ENCODE data around the gene NAA10. TPM values are rescaled to one million over a fixed set of nuclear protein-coding genes. Genes with fewer than 3 reads are reported as not detected.
A peak's percentile ranks its signal among the peaks of the same experiment; 100 is the strongest.

The NAA10 gene
- total and polyA plus RNA-seq, 10 donors, result 56.4 to 174 (median 87.8) TPM

DNA sequence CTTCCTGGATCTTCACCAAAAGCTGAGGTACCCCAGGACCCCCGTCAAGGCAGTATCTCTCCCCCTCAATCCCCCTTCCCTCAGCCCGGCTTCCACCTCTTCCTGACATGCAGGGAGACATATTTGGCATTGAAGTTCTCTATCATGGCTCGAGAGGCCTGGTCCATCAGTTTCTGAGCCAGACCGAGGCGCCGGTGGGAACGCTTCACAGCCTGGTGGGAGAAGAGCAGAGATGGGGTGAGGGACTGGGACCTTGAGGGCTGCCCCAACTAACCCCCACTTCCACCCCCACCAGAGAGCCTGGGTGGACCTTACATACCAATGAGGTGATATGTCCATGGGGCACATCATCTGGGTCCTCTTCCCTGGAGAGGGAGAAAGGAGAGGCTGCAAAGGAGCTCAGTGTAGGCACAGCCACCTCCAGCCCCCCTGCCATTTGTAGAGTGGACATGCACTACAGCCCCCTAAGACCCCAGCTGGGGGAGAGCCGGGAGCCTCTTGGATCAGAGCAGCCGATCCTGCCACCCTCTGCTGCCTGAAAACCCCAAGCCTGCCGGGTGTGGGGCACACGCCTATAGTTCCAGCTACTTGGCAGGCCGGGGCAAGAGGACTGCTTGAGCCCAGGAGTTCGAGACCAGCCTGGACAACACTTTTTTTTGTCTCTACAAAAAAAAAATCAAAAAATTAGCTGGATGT lies 2.5 kb downstream of the NAA10 start:
- no peak for TF ChIP-seq POLR2AphosphoS5 (IDR thresholded peaks at IDR 0.05)
- TF ChIP-seq, protein P1, sequence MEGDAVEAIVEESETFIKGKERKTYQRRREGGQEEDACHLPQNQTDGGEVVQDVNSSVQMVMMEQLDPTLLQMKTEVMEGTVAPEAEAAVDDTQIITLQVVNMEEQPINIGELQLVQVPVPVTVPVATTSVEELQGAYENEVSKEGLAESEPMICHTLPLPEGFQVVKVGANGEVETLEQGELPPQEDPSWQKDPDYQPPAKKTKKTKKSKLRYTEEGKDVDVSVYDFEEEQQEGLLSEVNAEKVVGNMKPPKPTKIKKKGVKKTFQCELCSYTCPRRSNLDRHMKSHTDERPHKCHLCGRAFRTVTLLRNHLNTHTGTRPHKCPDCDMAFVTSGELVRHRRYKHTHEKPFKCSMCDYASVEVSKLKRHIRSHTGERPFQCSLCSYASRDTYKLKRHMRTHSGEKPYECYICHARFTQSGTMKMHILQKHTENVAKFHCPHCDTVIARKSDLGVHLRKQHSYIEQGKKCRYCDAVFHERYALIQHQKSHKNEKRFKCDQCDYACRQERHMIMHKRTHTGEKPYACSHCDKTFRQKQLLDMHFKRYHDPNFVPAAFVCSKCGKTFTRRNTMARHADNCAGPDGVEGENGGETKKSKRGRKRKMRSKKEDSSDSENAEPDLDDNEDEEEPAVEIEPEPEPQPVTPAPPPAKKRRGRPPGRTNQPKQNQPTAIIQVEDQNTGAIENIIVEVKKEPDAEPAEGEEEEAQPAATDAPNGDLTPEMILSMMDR (IDR thresholded peaks at IDR 0.05 in 8 of 11, conservative IDR thresholded peaks at IDR 0.05 in 3 of 11), result no peak
- no peak for TF ChIP-seq POLR2A (IDR thresholded peaks at IDR 0.05)
- Histone ChIP-seq H3K27ac (no peak overlapping the region), H3K36me3 (peaks cover 0 to 44% (median 11%) of the 10 kb centered on the region in 6 donors), H3K27me3 (replicated peaks in 1 of 7) (peaks cover 0 to 9% (median 0%) of the 10 kb centered on the region in 7 donors), H3K4me1 (peaks cover 15 to 65% (median 48%) of the 10 kb centered on the region in 6 donors), H3K9me3 (no peaks in the 10 kb centered on the region), H3K4me3 (no peak overlapping the region)
- DNase-seq, result peak; percentile 67
- intact Hi-C loops (cut with DNase I; ENCODE audit: low total_unique reads), result no loop called here
- WGBS, 5 donors, result 92 to 100% (median 94%) methylated on average over 1 to 13 of the region's 13 CpGs

DNA sequence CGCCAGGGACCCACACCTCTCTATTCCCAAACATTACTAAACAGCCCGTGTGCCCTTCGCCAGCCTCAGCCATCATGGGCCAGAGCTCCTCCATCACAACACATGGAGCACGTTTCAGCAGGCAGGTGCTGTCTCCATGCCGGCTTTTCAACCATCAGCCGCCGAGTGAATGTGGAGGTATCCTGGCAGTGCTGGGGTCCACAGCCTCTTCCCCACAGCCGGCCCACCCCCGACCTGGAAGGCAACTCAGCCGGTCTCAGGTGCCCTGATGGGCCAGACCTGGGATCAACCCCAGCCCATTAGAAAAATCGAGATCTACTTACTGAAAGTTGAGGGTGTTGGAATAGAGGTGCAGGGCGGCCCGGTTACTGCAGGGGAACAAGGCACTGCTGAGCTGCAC lies 3.1 kb downstream of the NAA10 start:
- Histone ChIP-seq H3K36me3 (peaks cover 0 to 44% (median 11%) of the 10 kb centered on the region in 6 donors), H3K4me1 (peaks cover 15 to 72% (median 54%) of the 10 kb centered on the region in 6 donors)
- intact Hi-C loops (cut with DNase I; ENCODE audit: low total_unique reads), result no loop called here

DNA sequence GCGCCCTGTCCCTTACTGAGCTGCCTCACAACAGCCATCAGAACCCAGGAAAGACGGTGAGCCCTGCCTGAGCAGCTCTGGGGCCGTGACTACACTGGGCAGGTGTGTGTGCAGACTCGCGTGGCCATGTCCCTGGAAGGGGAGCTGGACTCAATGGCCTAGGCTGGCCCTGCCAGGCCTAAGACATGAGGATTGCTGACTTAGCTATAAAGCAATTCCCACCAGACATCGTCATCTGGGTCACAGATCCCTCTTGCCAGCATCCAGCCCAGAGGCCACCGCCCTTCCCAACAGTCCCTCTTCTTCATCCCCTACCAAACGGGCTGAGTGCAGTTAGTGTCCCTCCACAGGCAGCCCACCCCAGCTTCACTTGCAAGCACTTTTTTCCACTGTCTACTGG lies 3.7 kb downstream of the NAA10 start:
- Histone ChIP-seq H3K36me3 (peaks cover 0 to 44% (median 11%) of the 10 kb centered on the region in 6 donors), H3K27me3 (replicated peaks in 1 of 7) (peaks cover 0 to 9% (median 0%) of the 10 kb centered on the region in 7 donors), H3K9me3 (no peaks in the 10 kb centered on the region), H3K4me1 (peaks cover 15 to 77% (median 58%) of the 10 kb centered on the region in 6 donors), H3K4me3 (no peak overlapping the region), H3K27ac (peak overlapping the region in 2 of 8 donors; percentile 96 to 99)
- peak; percentile 75 for DNase-seq
- intact Hi-C loops (cut with DNase I; ENCODE audit: low total_unique reads), result no loop called here
- TF ChIP-seq POLR2AphosphoS5 (IDR thresholded peaks at IDR 0.05) (no peak), POLR2A (IDR thresholded peaks at IDR 0.05) (no peak)
- TF ChIP-seq, protein P1 (IDR thresholded peaks at IDR 0.05 in 8 of 11, conservative IDR thresholded peaks at IDR 0.05 in 3 of 11), result no peak
- 76 to 95% (median 92%) methylated on average over 4 to 8 of the region's 8 CpGs for WGBS, 5 donors

More for the DNA sequence above, 3.1 kb downstream of the NAA10 start:
- DNase-seq, result peak; percentile 73
- peaks cover 0 to 9% (median 0%) of the 10 kb centered on the region in 7 donors for H3K27me3 ChIP-seq (replicated peaks in 1 of 7)
- peak overlapping the region in 2 of 8 donors; percentile 7 to 96 for H3K27ac ChIP-seq
- TF ChIP-seq, protein P1 (IDR thresholded peaks at IDR 0.05 in 8 of 11, conservative IDR thresholded peaks at IDR 0.05 in 3 of 11), result no peak
- TF ChIP-seq POLR2AphosphoS5 (IDR thresholded peaks at IDR 0.05) (no peak), POLR2A (IDR thresholded peaks at IDR 0.05) (no peak)
- 91 to 100% (median 94%) methylated on average over 8 to 13 of the region's 13 CpGs for WGBS, 5 donors
- H3K9me3 ChIP-seq, result no peaks in the 10 kb centered on the region
- no peak overlapping the region for H3K4me3 ChIP-seq

Data from spleen (tissue), 11 donors.